ENCODE data around the gene KRI1. TPM values are rescaled to one million over a fixed set of nuclear protein-coding genes. Genes with fewer than 3 reads are reported as not detected.

The KRI1 gene
- total RNA-seq, 1 donor from 2014 or later = 12.0 TPM

GRCh38 chr19:10518444-10519361, 47.1 kb downstream of the KRI1 start:
- no peak for DNase-seq

GRCh38 chr19:10517760-10518443, 47.9 kb downstream of the KRI1 start:
- no peak for DNase-seq

GRCh38 chr19:10517361-10517759, 48.5 kb downstream of the KRI1 start, which contains the start of gene S1PR5:
Gene S1PR5, minus strand, starts transcription at chr19:10517447. Its CDS starts 2,436 bp downstream, at chr19:10515011.
- no peak for DNase-seq

- no peak for DNase-seq
Measured at GRCh38 chr19:10516671-10517286, 49.0 kb downstream of the KRI1 start.

- DNase-seq = no peak
Measured at GRCh38 chr19:10516064-10516385, 49.8 kb downstream of the KRI1 start.

- DNase-seq = no peak
Measured at GRCh38 chr19:10514211-10515145, 51.3 kb downstream of the KRI1 start.

- no peak for DNase-seq
Measured at GRCh38 chr19:10513223-10513622, 52.6 kb downstream of the KRI1 start.

- no peak for DNase-seq
Measured at GRCh38 chr19:10510301-10510802, 55.5 kb downstream of the KRI1 start.

GRCh38 chr19:10508707-10509106, 57.1 kb downstream of the KRI1 start:
- DNase-seq = no peak

- no peak for DNase-seq
Measured at GRCh38 chr19:10508036-10508435, 57.8 kb downstream of the KRI1 start.

- DNase-seq = peak; percentile 37
Measured at GRCh38 chr19:10505583-10506229, 60.1 kb downstream of the KRI1 start.

Small RNA genes lying within 50 kb of the gene (small RNA-seq; reads per million reads assigned to genes)
- not detected for gene MIR1238 (ENCODE audit: low replicate concordance)
- not detected for gene RNU7-140P (ENCODE audit: low replicate concordance)

Other genes with a start within 250 kb of the KRI1 start
- gene FDX2, start 250.0 kb downstream of the KRI1 start, total RNA-seq = 7.1 TPM
- 6.4 TPM for gene RAVER1, start 232.5 kb downstream of the KRI1 start, total RNA-seq
- 9.4 TPM for gene ICAM3, start 226.4 kb downstream of the KRI1 start, total RNA-seq
- 63.6 TPM for gene TYK2, start 185.4 kb downstream of the KRI1 start, total RNA-seq
- gene CDC37, start 162.5 kb downstream of the KRI1 start, total RNA-seq = 80.6 TPM
- gene PDE4A, start 145.5 kb downstream of the KRI1 start, total RNA-seq = 2.4 TPM
- gene KEAP1, start 62.7 kb downstream of the KRI1 start, total RNA-seq = 32.8 TPM
- gene S1PR5, start 48.6 kb downstream of the KRI1 start, total RNA-seq = 6.6 TPM
- 11.1 TPM for gene ATG4D, start 22.1 kb downstream of the KRI1 start, total RNA-seq
- gene CDKN2D, start 3.0 kb upstream of the KRI1 start, total RNA-seq = 17.2 TPM
- 18.0 TPM for gene AP1M2, start 21.3 kb upstream of the KRI1 start, total RNA-seq
- gene SLC44A2, start 59.5 kb upstream of the KRI1 start, total RNA-seq = 49.0 TPM
- 98.6 TPM for gene ILF3, start 88.3 kb upstream of the KRI1 start, total RNA-seq
- gene QTRT1, start 135.4 kb upstream of the KRI1 start, total RNA-seq = 24.0 TPM
- gene DNM2, start 152.1 kb upstream of the KRI1 start, total RNA-seq = 71.1 TPM

Data from skin of body (tissue), 3 donors.